ENCODE results near the gene TMEM43.

TMEM43 gene

GRCh38 chr3:14138109-14138877, 13.4 kb downstream of the TMEM43 start:
- TF ChIP-seq CTCF (IDR thresholded peaks at IDR 0.05; ENCODE audit: control insufficient read depth, insufficient read depth, low read depth, low read length, missing control alignments): no peak
- no peak overlapping the region for H3K4me3 ChIP-seq (ENCODE audit: control insufficient read depth, low read depth, low read length)
- DNase-seq (ENCODE audit: low read depth): no peak

DNA sequence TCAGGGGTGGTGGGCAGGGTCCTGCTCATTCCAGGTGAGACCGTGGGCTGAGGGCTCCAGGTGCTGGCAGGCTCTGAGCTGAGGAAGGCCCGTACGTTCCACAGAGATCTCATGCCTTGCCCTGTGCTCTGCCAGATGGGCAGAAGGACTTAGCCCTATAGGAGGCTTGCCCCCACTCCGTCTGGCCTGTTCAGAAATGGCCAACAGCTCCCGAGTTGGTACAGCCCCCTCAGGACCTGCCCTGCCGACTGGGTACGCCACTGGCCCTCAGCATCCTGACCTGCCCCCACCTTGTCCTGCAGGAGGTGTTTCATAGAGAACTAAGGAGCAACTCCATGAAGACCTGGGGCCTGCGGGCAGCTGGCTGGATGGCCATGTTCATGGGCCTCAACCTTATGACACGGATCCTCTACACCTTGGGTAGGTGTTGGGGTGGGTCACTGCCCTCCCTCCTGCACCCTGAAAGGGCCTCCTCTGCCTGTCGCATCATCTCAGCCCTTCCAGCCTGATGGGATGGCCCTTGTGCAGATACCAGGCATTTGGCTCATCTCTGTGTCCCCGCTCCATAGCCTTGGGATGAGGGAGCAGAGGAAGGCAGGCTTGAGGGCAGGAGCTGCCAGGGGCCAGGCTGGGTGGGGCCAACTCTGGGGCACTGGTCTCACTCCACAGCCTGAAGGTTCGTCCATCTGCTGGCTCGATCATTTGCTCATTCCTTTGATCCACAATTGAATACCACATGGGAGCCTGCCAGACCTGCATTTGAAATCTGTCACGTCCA, 14.2 kb downstream of the TMEM43 start:
- H3K4me3 ChIP-seq (ENCODE audit: control insufficient read depth, low read depth, low read length): no peak overlapping the region
- no peak for TF ChIP-seq CTCF (IDR thresholded peaks at IDR 0.05; ENCODE audit: control insufficient read depth, insufficient read depth, low read depth, low read length, missing control alignments)
- no peak for DNase-seq (ENCODE audit: low read depth)

DNA sequence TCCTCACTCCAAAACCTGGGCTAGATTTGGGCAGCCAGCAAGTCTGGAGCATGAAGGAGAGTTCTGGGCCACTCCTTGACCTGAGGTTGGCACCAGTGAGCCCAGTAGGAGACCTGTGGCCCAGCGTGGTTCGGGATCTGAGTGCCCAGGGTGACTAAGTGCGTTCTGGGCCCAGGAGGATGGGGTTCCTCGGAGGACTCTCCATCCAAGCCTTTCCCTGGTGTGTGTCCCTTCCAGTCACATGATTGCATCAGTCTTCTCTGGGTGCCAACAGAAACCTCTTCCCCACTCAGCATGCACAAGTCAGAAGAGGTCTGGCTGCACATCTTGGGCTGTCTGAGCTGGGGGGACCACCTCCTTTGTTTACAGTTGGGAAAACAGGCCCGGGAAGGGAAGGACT, 14.9 kb downstream of the TMEM43 start:
- no peak overlapping the region for H3K4me3 ChIP-seq (ENCODE audit: control insufficient read depth, low read depth, low read length)
- no peak for DNase-seq (ENCODE audit: low read depth)
- TF ChIP-seq CTCF (IDR thresholded peaks at IDR 0.05; ENCODE audit: control insufficient read depth, insufficient read depth, low read depth, low read length, missing control alignments): no peak

GRCh38 chr3:14140668-14141067, 15.8 kb downstream of the TMEM43 start:
- no peak for TF ChIP-seq CTCF (IDR thresholded peaks at IDR 0.05; ENCODE audit: control insufficient read depth, insufficient read depth, low read depth, low read length, missing control alignments)
- no peak overlapping the region for H3K4me3 ChIP-seq (ENCODE audit: control insufficient read depth, low read depth, low read length)
- DNase-seq (ENCODE audit: low read depth): no peak

DNA sequence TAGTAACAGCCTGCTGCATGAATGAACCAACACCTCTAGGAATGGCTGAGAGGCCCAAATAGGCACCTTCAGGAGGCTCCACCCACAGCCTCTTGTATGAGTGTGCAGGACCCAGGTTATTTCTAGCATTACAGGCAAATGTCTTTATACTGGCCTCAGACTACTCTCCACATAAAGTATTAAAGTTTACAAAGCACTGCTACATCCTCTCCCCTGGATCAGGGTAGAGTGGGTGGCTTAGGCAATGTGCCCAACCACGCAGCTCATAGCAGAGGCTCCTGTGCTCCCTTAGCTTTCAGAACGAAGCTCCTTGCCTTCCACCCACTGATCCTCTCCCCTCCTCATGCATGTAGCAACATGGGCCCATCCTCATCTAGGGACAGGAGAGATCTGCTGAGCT, 16.3 kb downstream of the TMEM43 start:
- no peak for DNase-seq (ENCODE audit: low read depth)
- no peak overlapping the region for H3K4me3 ChIP-seq (ENCODE audit: control insufficient read depth, low read depth, low read length)
- TF ChIP-seq CTCF (IDR thresholded peaks at IDR 0.05; ENCODE audit: control insufficient read depth, insufficient read depth, low read depth, low read length, missing control alignments): no peak

DNA sequence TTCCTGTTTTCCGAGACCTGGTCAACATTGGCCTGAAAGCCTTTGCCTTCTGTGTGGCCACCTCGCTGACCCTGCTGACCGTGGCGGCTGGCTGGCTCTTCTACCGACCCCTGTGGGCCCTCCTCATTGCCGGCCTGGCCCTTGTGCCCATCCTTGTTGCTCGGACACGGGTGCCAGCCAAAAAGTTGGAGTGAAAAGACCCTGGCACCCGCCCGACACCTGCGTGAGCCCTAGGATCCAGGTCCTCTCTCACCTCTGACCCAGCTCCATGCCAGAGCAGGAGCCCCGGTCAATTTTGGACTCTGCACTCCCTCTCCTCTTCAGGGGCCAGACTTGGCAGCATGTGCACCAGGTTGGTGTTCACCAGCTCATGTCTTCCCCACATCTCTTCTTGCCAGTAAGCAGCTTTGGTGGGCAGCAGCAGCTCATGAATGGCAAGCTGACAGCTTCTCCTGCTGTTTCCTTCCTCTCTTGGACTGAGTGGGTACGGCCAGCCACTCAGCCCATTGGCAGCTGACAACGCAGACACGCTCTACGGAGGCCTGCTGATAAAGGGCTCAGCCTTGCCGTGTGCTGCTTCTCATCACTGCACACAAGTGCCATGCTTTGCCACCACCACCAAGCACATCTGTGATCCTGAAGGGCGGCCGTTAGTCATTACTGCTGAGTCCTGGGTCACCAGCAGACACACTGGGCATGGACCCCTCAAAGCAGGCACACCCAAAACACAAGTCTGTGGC, 16.9 kb downstream of the TMEM43 start:
- H3K4me3 ChIP-seq (ENCODE audit: control insufficient read depth, low read depth, low read length): no peak overlapping the region
- no peak for TF ChIP-seq CTCF (IDR thresholded peaks at IDR 0.05; ENCODE audit: control insufficient read depth, insufficient read depth, low read depth, low read length, missing control alignments)
- DNase-seq (ENCODE audit: low read depth): no peak
